PC-9 (cell line): ENCODE results near the gene GBP1.

ENCODE experiments used
- EZH2 ChIP-seq: fragments of 200-600 bp; sonication (generic); IDR thresholded peaks from 2 replicates; pipeline ENCODE4 v1.8.0; 2017; ENCODE audit warnings: antibody characterized with exemption, low read depth
- TF ChIP-seq, protein P1 (sequence below): fragments of 200-600 bp; sonication (generic); conservative IDR thresholded peaks from 2 replicates; pipeline ENCODE4 v1.6.1; 2017; ENCODE audit warnings: mixed run types, antibody characterized with exemption, mild to moderate bottlenecking, moderate library complexity

DNA sequence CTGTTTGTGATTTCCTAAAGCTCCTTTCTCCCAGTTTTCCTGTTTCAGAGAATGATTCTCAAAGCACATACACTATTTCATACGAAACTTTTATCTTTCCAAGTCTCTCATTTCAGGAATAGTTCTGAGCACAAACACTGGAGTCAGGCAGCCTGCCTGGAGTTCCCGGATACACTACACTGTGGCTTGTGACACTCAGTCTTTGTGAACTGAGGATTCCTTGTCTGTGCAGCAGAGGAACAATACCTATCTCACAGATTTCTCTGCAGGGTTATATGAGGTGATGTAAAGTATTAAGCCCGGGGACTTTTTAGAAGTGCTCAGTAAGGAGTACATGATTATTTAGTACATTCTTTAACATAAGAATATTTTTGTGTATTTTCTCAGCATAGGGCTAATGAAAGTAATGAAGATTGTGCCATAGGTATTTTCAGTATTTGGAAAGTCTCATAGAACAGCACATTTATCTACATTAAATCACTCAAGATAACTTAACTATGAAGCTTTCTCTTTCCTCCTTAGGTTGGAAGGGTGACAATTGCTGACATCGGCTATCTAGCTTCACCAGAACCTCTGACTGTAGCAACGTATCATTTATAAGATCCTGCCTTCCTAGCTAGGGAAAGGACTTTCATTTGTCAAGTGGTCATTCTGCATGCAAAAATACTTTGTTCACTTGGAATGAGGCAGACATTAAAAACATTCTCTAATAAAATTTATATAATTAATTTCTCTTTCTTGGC, 48.0 kb upstream of the GBP1 start:
- TF ChIP-seq EZH2: no peak
- TF ChIP-seq, protein P1, sequence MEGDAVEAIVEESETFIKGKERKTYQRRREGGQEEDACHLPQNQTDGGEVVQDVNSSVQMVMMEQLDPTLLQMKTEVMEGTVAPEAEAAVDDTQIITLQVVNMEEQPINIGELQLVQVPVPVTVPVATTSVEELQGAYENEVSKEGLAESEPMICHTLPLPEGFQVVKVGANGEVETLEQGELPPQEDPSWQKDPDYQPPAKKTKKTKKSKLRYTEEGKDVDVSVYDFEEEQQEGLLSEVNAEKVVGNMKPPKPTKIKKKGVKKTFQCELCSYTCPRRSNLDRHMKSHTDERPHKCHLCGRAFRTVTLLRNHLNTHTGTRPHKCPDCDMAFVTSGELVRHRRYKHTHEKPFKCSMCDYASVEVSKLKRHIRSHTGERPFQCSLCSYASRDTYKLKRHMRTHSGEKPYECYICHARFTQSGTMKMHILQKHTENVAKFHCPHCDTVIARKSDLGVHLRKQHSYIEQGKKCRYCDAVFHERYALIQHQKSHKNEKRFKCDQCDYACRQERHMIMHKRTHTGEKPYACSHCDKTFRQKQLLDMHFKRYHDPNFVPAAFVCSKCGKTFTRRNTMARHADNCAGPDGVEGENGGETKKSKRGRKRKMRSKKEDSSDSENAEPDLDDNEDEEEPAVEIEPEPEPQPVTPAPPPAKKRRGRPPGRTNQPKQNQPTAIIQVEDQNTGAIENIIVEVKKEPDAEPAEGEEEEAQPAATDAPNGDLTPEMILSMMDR: no peak
